NCI-H774 (cell line): Measurements from ENCODE around the gene TMEM131.
"Not testable (repeated sequence)": the region's sequence is repeated elsewhere in the genome, so short reads cannot be mapped to it uniquely, and the experiment has no call there.

Experiments
- DNase-seq: peaks from one replicate; lab custom pipeline; 2025; lab: John Stamatoyannopoulos, UW

The TMEM131 gene

DNA sequence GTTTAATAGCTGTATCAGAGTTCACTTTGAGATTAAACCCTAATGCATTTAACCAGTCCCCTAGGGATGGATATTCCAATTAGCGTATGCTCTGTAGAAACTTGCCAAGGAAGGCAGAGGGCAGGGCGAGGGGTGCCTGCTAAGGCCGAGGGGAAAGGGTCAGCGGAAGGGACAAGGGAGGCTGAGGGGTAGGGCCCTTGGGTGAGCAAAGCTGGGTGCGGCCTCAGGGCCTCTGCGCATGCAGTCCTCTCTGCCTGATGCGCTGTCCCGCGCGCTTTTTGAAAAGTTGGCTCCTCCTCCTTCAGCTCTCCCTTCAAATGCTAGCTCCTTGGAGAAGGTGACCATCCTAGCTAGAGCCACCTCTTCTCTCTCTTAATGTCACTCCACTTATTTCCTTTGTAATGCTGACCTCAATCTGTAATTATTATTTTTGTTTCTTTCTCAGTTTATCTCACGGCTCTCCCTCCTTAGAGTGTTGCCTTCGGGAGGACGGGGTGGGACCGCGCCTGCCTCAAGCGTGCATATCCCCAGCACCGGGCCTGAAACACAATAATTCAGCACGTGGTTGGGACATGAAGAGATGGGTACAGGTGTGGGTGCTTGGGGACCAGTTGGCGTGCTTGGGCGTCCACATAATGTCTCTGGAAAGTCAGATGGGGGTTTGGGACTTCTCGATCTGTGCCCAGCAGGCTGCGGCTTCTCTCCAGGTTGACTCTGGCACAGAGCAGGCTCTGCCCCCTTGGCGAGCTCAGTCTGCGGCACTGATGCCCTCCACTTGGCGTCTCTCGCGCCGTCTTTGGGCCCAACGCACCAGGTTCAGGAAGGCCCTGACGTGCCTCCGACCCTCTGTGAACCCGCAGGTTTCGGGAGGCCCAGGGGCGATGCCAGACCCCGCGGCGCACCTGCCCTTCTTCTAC, 272.3 kb downstream of the TMEM131 start:
- DNase-seq = no peak

DNA sequence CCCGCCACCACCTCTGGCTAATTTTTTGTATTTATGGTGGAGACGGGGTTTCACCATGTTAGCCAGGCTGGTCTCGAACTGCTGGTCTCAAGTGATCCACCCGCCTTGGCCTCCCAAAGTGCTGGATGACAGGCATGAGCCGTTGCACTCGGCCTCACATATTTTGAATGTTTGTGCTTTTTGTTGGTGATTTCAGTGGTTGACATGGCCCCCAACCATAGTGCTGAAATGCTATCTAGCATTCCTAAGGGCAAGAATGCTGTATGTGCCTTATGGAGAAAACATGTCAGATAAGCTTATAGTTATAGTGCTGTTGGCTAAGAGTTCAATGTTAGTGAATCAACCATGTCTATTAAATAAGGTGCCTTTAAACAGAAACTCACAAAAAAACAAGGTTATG, 273.5 kb downstream of the TMEM131 start:
- no peak for DNase-seq

DNA sequence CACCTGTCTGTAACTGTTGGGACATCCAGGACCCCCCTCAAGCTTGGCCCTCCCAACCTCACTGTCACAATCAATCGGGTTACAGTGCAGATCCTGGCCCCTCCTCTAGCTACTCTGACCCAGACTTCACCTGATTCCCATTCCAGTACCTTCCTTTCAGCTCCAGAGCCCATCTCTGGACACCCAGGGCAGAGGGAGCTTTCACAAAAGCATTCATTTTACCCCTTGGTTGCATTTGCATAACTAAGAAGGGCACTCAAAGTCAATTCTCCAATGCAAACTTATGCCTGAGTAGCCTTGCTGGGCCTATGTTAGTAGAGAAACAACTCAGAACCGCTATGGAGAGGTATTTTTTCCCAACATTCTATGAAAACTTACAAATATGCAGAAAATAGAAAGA, 275.0 kb downstream of the TMEM131 start:
- no peak for DNase-seq

DNA sequence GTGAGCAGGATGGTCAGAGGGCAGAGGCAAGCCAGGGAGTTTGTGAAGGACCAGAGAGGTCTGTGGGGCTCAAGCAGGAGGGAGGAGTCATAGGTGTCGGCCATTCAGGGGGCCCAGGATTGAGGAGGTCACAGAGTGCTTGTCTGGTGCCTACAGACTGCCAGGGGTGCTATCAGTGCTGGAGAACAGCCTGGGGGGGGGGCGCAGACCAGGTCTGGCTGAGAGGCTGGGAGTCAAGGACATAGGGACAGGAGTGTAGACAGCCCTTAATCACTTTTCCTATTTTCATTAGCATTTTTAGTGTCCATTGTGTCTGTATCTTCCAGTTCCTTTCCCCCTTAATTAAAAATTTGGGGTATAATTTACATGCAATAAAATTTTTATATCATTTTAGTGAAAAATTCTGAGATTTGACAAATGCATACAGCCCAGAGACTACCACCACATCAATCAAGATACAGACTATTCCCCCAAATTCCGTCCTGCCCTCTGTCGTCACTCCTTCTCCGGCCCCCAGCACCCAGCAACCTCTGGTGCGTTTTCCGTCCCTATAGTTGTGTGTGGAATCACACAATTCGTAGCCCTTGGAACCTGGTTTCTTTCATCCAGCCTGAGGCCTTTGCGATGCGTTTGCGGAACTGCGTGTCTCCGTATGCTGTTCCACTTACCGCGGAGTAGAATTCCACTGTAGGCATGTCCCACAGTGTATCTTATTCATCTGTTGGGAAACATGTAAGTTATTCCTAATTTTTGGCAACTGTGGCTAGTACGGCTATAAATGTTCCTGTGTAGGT, 276.2 kb downstream of the TMEM131 start:
- DNase-seq = no peak

DNA sequence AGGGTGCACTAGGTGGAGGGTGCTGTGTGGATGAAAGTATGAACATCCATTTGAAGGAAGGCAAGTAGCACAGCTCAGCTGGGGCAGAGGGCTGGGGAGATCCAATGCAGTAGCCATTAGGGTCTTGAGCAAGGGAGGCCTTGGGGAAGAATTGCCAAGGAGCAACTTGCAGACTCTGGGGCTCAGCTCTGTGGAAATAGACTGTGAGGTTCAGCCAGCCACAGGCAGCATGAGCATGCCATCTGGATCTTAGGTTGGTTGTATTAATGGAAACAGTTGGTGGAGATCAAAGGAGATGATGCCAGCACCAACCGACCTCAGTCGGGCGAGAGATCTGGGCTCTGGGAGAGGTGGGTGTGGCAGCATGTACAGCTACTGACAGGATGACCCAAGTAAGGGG, 276.8 kb downstream of the TMEM131 start:
- no peak for DNase-seq

DNA sequence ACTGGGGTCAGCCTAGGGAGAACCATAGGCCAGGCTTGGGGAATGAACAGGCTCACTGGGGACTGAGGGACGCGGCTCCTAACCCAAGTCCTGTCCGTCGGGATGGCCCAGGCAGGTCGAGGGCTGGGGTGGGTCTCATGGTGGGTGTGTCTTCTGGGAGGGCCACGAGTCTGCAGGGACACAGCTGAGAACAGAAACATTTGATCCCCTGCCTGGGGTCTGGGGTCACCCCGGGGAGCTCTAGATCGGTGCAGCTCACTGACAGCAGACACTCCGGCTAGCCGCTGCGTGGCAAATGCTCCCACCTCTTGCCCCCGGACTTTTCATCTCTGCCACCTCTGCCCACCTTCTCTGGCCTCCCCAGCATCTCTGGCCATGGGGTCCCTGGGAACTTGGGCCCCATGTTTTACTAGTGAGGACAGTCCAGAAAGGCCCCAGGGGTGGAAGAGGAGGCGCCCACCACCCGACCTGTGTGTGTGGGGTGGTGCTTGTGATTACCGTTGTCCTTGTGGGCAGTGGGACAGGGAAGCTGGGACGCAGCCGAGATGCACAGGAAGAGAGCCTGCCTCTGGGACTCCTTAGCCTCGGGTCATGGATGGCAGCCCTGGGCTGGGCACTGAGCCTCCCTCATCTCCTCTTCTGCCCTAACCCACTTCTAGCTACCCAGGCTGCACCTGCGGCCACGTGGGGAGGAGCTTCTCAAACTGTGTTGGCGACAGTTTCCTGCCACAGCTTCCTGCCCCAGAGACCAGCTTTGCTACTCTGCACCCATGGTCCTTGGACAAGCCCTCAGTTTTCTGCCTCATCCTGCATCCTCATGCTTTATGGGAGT, 277.5 kb downstream of the TMEM131 start:
- DNase-seq = no peak

DNA sequence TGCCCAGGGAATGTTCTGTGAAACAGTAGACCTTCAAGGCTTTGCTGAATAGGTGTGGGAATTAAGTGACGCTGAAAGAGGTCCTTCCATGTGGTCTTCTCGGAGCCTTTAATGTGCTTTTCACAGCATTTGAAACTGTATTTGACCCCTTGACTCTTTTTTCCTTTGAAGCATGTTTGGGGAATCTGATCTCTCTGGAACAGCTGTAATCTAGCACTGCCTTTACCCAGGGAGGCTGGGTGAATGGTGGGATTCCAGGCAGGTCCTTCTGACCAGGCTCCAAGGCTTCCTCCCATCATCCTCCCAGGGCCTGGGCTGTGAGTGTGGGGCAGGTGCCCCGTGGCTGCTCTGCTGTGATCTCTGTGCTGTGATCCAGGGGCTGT, 278.1 kb downstream of the TMEM131 start:
- DNase-seq = no peak

DNA sequence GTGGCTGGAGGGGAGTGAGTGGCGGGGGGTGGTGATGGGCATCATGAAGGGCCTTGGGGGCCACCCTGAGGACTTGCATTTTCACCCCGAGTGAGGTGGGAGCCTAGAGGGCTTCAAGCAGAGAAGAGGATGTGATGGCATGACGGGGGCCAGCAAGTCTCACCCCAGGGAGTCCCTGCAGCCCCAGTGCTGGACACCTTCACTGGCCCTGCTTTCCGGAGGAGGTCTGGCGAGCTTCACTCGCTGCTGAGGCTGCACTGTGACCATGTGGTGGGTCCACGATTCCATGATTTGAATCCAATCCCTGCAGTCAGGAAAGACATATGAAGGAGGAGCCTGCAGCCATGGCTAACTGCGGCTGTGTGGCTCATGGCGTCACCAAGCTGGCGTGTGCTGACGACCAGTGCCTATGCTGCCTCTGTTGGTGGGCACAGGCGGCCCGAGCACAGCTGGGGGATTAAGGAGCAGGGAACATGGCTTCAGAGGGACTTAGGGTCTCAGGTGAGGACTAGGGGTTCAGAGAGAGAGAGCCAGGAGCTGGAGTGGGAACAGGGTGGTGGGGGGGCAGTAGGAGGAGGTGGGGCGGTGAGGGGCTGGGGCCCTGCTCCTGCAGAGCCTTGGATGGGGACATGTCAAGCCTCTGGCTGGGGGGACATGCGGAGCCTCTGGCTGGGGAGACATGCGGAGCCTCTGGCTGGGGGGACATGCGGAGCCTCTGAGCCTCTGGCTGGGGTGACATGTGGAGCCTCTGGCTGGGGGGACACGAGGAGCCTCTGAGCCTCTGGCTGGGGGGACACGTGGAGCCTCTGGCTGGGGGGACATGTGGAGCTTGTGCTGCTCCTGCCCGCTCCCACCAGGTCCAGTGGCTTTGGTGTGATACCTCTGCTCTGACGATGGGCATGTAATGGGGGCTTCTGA, 278.8 kb downstream of the TMEM131 start:
- no peak for DNase-seq

DNA sequence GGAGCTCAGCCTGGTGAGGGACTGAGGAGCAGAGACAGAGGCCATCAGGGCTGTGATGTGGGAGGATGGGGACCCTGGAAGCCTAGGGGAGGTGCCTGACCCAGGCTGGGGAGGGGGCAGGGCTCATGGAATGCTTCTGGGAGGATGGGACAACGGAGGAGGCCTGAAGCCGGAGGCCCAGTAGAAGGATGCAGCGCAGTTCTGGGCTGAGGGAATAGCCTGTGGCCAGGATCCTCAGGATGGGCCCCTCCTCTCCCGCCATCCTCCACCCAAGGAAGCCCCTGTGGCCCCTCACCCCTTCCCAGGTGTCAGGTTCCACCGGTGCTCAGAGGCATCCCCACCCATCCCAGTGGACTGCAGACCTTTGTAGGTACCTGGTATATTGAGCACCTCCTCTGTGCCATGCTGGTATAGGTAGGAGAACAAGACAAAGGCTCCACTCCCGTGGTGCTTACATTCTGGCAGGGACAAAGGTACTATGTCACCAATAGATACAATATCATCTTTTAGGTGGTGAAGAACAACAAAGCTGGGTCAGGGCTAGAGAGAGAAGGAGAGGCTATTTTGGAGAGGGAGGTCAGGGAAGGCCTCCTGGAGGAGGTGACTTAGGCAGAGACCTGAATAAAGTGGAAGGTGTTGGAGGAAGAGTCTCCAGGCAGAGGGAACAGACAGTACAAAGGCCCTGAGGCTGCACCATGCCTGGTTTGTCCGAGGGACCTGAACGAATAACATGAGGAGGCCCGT, 279.6 kb downstream of the TMEM131 start:
- DNase-seq = no peak

DNA sequence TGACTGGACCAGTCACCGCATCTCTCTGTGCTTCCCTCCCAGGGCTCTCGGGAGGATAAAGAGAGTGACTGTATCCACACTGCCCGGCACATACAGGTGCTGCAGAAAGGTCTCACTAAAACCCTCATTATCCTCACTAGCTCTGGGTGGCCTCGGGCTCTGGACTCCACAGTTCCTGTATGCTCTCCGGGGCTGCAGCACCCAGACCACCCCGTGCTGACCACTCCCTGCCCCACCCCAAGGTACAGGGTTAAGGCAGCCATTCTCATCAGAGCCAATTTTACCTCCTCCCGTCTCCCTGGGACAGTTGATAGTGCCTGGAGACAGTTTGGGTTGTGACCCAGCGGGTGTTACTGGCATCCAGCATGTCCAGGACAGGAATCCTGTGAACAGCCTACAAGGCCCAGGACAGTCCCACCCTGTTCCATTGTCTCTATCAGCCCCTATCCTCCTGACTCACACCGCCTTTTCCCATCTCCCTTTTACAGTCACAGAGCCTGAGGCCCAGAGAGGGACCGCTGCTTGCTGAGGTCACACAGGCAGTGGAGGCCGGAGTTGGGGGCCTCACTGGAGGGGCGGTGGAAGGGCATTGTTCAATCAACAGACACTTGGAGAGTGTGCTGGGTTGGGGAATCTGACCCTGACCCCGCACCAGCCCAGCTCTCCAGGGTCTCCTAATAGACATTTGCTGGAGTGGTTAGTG, 280.6 kb downstream of the TMEM131 start:
- no peak for DNase-seq

DNA sequence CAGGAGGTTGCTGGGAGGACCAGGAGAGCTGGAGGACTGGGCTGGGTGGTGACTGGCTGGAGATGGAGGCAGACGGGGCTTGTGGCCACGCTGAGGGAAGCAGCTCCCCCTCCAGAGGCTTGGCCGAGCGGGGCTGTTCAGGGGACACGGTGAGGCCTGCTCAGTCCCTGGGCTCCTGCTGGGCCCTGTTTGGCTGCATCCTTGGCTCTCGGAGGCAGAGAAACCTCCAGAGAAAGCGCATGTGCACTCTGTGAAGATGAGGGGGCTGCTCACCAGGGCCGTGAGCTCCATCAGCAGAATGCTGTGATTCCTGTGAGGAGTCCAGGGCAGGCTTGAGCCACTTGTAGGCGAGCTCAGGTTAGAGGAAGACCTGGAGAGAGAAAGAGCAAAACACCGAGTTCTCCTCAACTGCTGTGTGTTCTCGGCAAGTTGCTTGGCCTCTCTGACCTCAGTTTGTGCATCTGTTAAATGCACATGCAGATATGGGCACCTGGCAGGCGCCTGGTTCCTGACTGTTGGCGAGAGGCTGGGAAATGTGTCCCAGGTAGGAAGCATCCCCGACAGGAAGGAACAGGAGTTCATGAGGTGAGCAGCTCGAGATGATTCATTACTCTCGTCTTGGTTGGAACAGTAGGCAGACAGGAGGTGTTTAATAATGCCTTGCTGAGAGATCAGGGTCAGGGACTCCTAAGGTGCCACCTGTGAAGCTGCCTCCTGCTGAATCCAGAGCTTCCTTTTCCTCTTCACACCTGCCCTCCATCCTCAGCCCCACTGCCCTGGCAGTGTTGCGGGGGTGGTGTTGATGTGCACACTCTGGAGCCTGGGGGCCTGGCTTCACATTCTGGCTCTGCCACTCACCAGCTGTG, 281.4 kb downstream of the TMEM131 start:
- DNase-seq = no peak

DNA sequence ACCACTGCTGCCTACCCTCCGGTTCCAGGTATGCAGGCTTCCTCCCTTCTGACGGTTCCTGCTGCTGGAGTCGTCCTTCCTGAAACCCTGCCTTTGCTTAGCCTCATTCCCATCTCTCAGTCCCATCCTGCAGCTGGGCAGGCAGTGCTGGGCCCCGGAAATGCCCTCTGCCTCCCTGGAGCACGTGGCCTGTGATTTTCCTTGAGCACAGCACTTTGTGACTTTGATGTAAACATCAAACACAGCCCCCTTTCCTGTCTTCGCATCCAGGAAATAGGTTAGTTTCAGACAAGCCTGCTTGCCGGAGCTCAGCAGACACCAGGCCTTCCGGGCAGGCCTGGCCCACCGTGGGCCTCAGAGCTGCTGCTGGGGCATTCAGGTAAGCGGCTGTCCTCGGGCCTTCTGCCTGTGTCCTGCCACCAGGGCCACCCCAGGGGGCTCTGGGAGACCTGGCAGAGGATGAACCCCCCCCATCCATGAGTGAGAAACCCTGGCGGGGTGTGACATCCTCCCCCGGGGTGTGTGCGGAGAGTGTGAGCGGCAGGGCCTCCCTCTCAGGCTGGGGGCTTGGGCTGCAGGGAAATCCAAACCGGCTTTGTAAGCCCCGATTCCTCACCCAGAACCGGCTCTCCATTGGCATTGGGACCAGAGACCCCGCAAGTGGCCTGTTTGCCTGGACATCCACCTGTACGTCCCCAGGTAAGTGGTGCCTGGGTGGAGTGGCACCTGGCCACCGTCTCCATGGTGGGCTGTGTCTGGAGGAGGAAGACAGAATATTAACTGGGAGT, 282.3 kb downstream of the TMEM131 start, which contains the start of gene ZAP70:
ZAP70 (plus strand) TSS at position 281 of the 788 bp plus-strand sequence. CDS start 10,461 bp downstream, outside the sequence.
- DNase-seq = no peak

DNA sequence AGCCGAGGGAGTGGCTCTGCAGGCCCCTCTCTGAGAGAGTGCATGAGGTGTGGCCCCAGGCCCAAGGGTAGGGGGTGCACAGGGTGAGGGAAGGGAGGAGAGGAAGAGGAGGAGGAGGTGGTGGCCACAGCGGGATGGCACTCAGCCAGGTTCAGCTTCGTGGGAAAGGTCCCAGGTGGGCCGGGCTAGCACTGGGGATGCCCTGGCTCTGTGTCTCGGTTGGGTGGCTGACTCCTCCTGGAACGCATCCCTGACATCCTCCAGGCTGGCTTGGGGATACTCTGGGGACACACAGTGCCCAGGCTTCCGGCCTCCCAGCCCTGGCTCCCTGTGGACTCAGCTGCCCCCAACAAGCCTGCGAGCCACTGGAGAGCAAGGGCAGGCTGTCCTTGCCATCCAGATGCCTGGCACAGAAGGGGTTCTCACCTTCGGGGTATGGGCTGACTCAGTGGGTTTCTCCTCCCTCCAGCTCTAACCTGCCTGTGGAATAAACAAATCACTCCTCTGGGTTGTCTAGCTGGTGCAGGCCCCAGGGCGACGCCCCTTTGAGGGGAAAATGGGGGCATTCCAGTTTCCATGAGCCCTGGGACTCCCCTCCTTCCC, 283.0 kb downstream of the TMEM131 start:
- DNase-seq = no peak

DNA sequence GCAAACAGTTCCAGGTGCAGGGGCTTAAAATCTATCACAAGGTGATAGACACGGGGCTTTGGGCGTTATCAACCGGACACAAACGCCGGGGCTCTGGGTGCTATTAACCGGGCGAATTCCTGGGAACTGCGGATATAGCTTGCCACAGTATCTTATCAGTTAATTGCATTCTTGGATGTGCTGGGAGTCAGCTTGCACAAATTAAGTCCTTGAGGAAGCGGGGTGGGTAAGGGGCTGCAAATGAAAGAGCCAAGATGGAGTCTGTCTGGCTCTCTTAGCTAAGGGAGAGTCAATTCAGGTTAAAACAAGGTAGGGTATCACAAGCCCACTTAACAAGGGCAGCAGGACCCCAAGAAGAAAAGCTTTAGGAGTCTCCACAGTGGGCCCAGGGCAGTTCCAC, 283.6 kb downstream of the TMEM131 start:
- DNase-seq = not testable (repeated sequence)

DNA sequence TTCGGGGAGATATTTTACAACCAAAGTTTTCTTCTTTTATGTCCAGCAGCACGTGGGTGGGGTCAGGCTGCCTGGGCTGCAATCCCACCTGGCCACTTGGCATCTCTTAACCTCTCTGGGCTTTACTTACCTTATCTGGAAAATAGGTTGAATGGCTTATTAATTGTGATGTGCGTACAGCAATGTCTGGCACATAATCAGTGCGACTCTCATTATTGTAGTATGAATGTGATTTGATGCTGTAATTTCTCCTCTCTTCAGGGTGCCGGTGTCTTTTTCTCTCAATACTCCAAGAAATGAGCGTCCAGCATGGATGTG, 284.4 kb downstream of the TMEM131 start:
- no peak for DNase-seq

DNA sequence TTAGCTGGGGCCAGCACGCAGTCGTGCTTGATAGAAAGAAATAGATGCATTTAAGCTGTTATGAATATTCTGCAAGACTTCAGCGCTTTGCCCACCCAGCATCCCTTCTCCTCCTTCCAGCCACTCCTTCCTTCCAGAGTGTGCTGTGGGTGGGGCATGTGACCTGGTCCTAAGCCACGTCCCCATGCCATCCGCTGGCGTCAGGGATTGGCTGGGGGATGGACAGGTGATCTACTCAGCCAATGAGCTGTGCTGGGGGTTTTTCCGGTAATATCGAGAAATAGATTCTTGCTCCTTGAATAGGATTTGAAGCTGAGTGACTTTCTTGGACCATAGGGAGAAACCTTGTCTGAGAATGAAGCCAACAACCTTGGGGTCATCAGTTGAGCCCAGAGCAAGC, 287.1 kb downstream of the TMEM131 start:
- no peak for DNase-seq

DNA sequence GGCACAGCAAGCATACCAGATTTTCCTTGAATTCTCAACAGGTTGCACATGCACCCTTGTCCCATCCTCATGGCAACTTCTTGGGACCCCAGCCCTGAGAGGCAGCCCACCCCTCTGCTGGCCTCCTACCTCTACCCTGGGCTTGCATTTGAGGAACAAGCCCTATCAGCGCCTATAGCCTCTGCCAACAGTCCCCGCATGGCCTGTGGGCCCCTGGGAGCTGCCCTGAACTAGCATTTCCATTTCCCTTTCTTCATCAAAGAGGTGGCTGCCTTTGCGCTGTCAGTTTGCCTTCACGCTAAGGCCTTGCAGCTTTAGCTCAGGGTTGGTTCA, 287.7 kb downstream of the TMEM131 start:
- DNase-seq = no peak
